ENCODE results near the gene EXOC3.

The EXOC3 gene

GRCh38 chr5:426392-426976, 16.5 kb upstream of the EXOC3 start:
- DNase-seq (ENCODE audit: low spot score): no peak

- no peak for DNase-seq (ENCODE audit: low spot score)
Measured at GRCh38 chr5:427415-428087, 15.4 kb upstream of the EXOC3 start.

- no peak for DNase-seq (ENCODE audit: low spot score)
Measured at GRCh38 chr5:428219-428618, 14.8 kb upstream of the EXOC3 start.

- DNase-seq (ENCODE audit: low spot score): no peak
Measured at GRCh38 chr5:428754-429452, 14.1 kb upstream of the EXOC3 start.

- peak; percentile 50 for DNase-seq (ENCODE audit: low spot score)
Measured at GRCh38 chr5:429453-430188, 13.4 kb upstream of the EXOC3 start.

DNA sequence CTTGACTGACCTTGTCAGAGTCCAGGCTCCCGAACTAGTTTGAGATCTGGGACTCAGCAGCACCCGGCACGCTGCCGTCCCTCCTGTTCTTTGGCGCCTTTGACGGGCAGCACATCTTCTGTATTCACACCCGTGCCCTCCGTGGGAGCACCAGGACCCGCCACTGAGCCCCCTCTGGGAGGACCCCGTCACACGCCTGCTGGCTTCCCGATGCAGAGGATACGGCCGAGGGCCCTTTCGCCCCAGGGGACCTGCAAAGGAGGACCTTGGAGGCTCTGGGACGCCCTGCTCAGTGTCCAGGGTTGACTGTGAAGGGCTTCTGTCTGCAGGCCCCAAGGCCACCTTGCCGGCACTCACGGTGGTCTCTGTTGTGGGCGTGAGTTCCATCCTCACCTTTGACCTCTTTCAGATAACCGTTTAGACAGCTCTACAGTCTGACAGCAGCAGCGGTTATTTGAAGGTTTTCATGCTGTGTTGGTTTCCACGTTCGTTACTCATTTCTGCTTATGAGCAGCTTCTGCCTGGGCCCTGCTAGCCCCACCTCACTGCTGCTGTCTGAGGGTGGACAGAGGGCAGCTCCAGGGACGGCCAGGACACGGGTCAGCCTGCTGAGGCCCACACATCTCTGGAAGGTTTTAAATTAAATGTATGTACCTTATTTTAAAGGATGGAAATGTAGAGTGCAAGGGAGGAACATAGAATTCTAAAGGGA, 12.6 kb upstream of the EXOC3 start:
- DNase-seq (ENCODE audit: low spot score): no peak

DNA sequence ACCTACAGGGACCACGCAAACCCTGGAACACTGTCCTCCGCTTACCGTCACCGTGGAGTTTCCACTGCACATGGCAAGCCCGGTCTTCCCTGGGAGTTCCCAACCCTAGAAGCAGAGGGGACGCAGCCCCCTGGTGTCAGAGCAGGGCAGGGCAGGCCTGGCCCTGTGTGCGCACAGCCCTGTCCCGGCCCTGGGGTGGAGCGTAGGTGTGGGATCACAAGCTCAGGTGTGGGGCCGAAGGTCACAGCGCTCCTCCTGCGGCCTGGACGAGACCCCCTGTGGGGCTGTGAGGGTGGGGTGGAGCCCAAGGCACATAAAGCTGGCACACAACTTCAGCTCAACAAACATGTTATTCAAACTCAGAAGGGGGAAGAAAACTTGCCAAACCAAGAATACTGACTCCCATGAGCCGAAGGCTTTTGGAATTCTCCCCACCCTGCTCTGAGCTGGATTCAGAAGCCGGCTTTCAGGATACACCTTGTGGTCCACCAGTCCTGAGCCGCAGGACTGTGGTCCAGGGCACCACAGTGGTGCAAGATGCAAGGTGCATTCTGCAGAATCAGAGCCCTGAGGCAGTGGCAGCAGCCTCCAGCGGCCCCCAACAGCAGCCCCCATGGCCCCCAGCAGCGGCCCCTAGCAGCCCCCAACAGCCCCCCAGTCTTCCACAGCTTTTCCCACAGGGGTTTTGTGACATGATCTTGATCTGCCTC, 11.8 kb upstream of the EXOC3 start:
- DNase-seq (ENCODE audit: low spot score): peak; percentile 94

DNA sequence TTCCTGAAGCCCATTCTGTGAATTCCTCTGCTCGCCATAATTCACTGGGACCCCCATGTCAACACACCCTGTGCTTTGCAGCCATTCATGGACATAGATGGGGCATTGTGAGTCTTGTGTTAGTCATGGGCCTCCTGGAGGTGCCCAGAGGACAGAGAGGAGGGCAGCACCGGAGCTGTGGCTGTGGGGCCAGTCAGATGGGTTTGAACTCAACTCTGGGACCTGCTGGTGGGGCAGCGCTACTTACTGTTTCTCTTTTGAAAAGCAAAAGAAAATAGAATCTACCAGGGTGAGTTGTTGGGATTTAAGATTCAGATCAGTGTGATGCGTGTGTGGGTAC, 11.3 kb upstream of the EXOC3 start:
- no peak for DNase-seq (ENCODE audit: low spot score)

- DNase-seq (ENCODE audit: low spot score): no peak
Measured at GRCh38 chr5:432201-432927, 10.6 kb upstream of the EXOC3 start.

- DNase-seq (ENCODE audit: low spot score): no peak
Measured at GRCh38 chr5:432928-433791, 9.8 kb upstream of the EXOC3 start.

GRCh38 chr5:433836-434235, 9.1 kb upstream of the EXOC3 start:
- no peak for DNase-seq (ENCODE audit: low spot score)

- no peak for DNase-seq (ENCODE audit: low spot score)
Measured at GRCh38 chr5:434443-435146, 8.4 kb upstream of the EXOC3 start.

GRCh38 chr5:435156-435790, 7.7 kb upstream of the EXOC3 start:
- DNase-seq (ENCODE audit: low spot score): no peak

- peak; percentile 70 for DNase-seq (ENCODE audit: low spot score)
Measured at GRCh38 chr5:435961-436640, 6.9 kb upstream of the EXOC3 start.

- DNase-seq (ENCODE audit: low spot score): no peak
Measured at GRCh38 chr5:436641-436975, 6.4 kb upstream of the EXOC3 start.

GRCh38 chr5:437281-437771, 5.7 kb upstream of the EXOC3 start:
- no peak for DNase-seq (ENCODE audit: low spot score)

DNA sequence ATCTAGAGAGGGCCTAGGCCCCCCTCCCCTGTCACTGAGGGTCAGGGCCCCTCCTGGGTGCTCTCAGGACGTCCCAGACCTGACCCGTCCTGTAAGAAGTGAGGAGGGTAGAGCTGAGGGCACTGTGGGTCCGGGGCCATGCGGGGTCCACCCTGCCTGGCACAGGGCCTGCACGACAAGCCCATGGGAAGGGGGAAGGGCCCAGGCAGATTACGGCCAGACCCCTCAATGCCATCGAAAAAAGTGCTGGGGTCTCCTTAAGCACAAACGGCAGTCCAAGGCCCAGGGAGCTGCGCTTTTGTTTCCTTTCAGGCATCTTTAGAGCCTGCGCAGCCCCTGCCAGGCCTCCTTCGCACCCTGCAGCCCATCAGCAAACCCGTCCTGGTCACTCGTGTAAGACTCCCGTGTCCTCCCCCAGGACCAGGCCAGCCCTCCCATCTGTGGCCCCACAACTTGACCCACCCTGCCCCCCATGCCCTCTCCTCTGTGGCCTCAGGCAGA, 4.4 kb upstream of the EXOC3 start:
- DNase-seq (ENCODE audit: low spot score): no peak

- no peak for DNase-seq (ENCODE audit: low spot score)
Measured at GRCh38 chr5:439181-439580, 3.8 kb upstream of the EXOC3 start.
